Ramos (cell line): Measurements from ENCODE around the gene CD209.

Experiments
- in situ Hi-C: fragments of 300-500 bp; cut with MboI; formaldehyde crosslinking; loops from one replicate; pipeline ENCODE4 v1.14.3; 2022; ENCODE audit warnings: low sequenced_read_pairs; ENCODE audit not compliant: unreplicated experiment

The CD209 gene

DNA sequence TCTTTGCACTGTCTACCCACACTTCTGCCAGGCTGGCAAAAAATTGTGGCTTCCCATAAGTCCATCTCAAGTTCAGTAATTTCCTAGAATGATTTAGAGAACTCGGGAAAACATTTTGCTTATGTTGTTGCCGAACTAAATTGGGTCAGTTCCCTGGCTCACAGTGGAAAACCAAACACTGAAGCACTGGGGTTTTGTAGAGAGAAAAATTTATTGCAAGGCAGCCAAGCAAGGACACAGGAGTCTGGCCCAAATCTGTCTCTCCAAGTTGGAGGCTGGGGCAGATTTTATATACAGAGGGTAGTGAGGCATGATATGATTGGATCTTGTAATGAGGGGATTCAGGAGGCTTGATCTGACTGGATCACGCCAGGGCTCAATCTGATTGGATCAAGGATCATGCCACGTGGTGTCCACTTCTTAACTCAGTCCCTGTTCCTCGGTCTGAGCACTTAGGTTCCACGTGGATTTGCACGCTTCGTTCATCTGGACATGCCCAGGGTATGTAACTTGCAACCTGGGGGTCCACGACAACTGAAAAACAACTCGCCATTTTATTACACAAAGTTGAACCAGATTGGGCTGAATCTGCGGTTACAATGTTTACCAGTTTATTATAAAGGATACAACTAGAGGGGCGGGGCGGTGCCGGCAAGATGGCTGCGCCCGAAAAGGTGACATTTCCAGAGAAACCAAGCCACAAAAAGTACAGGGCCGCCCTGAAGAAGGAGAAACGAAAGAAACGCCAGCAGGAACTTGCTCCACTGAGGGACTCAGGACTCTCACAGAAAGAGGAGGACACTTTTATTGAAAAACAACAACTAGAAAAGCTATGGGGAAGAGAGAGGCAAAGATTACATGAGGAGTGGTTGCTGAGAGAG is 7.3 kb downstream of the CD209 start:
- in situ Hi-C loops, result no loop called here

GRCh38 chr19:7739211-7739755 is 8.1 kb downstream of the CD209 start:
- in situ Hi-C loops, result no loop called here

DNA sequence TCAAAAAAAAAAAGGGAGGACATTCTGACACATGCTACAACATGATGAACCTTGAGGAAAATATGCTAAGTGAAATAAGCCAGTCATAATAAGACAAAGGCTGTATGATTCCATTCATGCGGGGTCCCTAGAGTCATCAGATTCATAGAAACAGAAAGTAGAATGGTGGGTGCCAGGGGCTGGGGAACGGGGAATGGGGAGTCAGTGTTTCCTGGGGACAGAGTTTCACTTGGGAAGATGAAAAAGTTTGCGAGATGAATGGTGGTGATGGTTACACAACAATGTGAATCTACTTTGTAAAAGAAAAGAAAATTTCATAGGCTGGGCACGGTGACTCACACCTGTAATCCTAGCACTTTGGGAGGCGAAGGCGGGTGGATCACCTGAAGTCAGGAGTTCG is 9.3 kb downstream of the CD209 start:
- in situ Hi-C loops, result no loop called here

GRCh38 chr19:7737215-7737614 is 10.1 kb downstream of the CD209 start:
- in situ Hi-C loops, result no loop called here

DNA sequence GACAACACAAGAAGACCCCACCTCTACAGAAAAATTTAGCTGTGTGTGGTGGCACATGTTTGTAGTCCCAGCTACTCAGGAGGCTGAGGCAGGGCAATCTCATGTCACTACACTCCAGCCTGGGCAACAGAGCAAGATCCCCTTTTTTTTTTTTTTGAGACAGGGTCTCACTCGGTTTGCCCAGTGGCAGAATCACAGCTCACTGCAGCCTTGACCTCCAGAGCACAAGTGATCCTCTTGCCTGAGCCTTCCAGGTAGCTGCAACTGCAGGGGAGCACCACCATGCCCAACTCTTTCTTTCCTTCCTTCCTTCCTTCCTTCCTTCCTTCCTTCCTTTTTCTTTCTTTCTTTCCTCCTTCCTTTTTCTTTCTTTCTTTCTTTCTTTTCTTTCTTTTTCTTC is 11.2 kb downstream of the CD209 start:
- in situ Hi-C loops, result no loop called here

DNA sequence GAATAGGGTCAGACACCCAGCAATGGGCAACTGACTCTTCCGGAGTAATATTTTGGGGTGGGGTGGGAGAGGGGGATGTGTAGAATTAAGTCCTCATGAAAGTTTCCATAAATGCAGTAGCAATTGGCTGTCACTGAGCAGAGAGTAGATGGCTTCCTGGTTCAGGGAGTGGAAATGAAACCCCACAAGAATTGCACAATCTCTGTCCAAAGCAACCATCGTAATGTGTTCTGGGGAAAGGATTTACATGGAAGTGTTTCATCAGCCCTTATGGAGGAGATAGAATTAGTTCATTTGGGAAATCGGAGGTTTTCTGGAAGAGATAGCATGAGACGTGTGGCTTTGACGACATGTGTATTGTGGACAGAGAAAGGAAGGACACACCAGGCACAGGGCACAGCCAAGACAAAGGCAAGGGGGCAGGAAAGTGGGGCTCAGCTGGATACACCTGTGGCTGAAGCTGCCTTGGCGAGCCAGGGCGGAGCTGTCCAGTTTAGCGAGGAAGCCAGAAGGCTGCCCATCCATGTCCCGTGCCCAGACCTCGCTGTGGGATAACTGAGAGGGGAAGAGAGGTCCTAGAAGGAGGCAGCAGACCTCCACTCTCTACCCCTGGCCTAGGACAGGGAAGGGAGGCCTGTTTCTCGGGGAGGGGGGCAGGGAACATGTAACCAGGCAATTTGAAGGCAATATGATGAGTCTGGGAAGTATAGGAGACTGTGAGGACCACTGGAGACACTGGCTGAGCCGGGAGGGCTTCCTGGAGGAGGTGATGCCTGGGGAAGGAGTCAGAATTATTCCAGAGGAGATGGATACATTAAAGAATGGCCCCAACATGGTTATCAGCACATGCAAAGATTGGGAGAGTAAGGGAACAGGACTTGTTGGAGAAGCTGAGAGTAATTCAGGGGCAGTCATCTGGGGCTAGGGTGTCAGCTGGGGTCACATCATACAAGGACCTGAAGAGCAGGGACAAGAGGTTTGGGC is 12.8 kb downstream of the CD209 start:
- in situ Hi-C loops, result no loop called here

DNA sequence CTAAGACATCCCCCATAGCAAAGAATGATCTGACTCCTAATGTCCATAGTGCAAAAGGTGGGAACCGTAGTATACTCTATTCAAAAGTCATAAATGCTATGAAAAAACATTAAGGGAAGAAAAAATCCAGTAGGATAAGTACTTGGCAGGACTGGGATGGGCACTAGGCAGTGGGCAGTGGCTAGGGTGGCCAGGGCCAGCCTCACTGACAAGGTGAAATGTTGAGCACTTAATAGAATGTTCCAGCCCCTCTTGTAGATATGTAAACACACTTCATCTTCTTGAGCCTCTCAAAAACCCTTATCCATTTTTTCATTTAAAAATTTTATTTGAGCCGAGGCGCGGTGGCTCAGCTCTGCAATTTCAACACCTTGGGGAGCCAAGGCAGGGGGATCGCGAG is 14.0 kb downstream of the CD209 start:
- in situ Hi-C loops, result no loop called here

DNA sequence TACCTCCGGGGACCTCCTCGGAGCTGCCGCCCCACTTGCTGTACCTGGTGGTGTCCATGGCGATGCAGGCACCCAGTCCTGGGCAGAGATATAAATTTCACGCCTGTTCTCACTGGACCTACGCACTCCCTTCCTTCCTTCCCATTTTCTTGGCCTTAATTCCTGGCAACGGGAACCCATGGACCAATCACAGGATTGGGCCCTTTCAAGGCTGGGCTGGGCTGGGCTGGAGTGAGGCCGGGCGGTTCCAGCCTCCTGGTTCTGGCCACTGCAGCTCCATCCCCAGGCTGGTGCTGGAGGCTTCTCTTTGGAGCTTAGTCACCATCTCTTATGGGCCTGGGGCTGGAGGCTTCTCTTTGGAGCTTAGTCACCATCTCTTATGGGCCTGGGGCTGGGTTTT is 15.3 kb downstream of the CD209 start, which contains the start of gene CLEC4G:
Gene CLEC4G, minus strand, starts transcription at position 66 of the 400 bp plus-strand sequence. Its CDS starts 8 bp downstream, at position 58.
- in situ Hi-C loops, result no loop called here

GRCh38 chr19:7731615-7732014 is 15.7 kb downstream of the CD209 start:
- in situ Hi-C loops, result no loop called here

- in situ Hi-C loops, result no loop called here
These were observed 16.1 kb downstream of the CD209 start for GRCh38 chr19:7731218-7731595.

GRCh38 chr19:7730286-7731217 is 16.8 kb downstream of the CD209 start:
- in situ Hi-C loops, result no loop called here

GRCh38 chr19:7729831-7730285 is 17.5 kb downstream of the CD209 start:
- in situ Hi-C loops, result no loop called here

- in situ Hi-C loops, result no loop called here
These were observed 18.1 kb downstream of the CD209 start for GRCh38 chr19:7729211-7729610.

- in situ Hi-C loops, result no loop called here
These were observed 21.5 kb downstream of the CD209 start for GRCh38 chr19:7725791-7726190.

- in situ Hi-C loops, result no loop called here
These were observed 25.1 kb downstream of the CD209 start for GRCh38 chr19:7722231-7722651.

DNA sequence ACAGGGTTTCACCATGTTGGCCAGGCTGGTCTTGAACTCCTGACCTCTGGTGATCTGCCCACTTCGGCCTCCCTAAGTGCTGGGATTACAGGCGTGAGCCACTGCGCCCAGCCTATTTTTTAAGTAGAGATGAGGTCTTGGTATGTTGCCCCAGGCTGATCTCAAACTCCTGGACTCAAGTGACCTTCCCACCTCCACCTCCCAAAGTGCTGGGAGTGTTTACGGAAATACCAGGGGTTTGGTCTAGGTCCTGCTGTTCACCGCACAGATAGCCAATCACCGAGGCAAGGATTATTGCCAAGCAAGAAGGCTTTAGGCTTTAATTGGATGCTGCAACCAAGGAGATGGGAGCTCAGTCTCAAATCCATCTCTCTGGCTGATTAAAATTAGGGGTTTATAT is 27.0 kb downstream of the CD209 start:
- in situ Hi-C loops, result no loop called here

DNA sequence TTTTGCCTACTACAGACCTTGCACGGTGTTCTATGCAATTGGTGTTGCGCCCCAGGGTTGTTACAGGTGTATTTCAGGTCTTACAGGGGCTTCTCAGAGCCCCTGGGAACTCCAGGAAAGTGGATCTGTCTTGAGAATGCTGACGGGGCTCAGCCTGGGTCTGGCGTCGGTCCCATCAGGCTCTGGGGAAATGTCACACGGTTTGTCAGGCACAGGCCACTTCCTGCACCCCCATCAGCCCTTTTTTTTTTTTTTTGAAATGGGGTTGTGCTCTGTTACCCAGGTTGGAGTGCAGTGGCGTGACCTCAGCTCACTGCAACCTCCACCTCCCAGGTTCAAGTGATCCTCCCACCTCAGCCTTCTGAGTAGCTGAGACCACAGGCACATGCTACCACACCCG is 28.7 kb downstream of the CD209 start:
- in situ Hi-C loops, result no loop called here

- in situ Hi-C loops, result no loop called here
These were observed 30.6 kb downstream of the CD209 start for GRCh38 chr19:7716762-7717161.

- in situ Hi-C loops, result no loop called here
These were observed 31.7 kb downstream of the CD209 start for GRCh38 chr19:7715671-7716070.

- in situ Hi-C loops, result no loop called here
These were observed 36.7 kb downstream of the CD209 start for GRCh38 chr19:7710616-7711015.
